Mucosa of rectum (tissue), 2 donors: Measurements from ENCODE around the gene JPH3.

Experiments used
- H3K27ac ChIP-seq, 2 donors: one replicate each; pipeline ENCODE4 v1.7.0; 2013; ENCODE audit warnings: inconsistent platforms in 2 of 2, low read depth in 2 of 2, low read length in 2 of 2
- H3K27me3 ChIP-seq, 2 donors: one replicate each; pipeline ENCODE4 v1.7.0; 2013; ENCODE audit warnings: low read length in 2 of 2; ENCODE audit not compliant: control insufficient read depth in 2 of 2, insufficient read depth in 2 of 2
- H3K36me3 ChIP-seq, 2 donors: one replicate each; pipeline ENCODE4 v1.7.0; 2013; ENCODE audit warnings: low read length in 2 of 2; ENCODE audit not compliant: control insufficient read depth in 2 of 2, insufficient read depth in 2 of 2
- H3K4me1 ChIP-seq, 2 donors: one replicate each; pipeline ENCODE4 v1.7.0; 2013; ENCODE audit warnings: low read length in 2 of 2, mild to moderate bottlenecking in 1 of 2; ENCODE audit not compliant: control insufficient read depth in 2 of 2, insufficient read depth in 2 of 2
- H3K4me3 ChIP-seq, 2 donors: one replicate each; pipeline ENCODE4 v1.7.0; 2013; ENCODE audit warnings: low read length in 2 of 2
- H3K9ac ChIP-seq, 2 donors: one replicate each; pipeline ENCODE4 v1.7.0; 2013; ENCODE audit warnings: low read length in 2 of 2, low read depth in 1 of 2, mild to moderate bottlenecking in 1 of 2
- H3K9me3 ChIP-seq, 2 donors: one replicate each; pipeline ENCODE4 v1.7.0; 2013; ENCODE audit warnings: low read length in 2 of 2; ENCODE audit not compliant: control insufficient read depth in 2 of 2
- donor health status: healthy.
- donor health status: Normal muscosa, but diverticular disease.

Gene JPH3

GRCh38 chr16:87691686-87692079 is 89.4 kb downstream of the JPH3 start:
- H3K27me3 ChIP-seq, result no peaks in the 10 kb centered on the region

GRCh38 chr16:87692176-87692575 is 89.9 kb downstream of the JPH3 start:
- Histone ChIP-seq H3K27ac (no peak overlapping the region), H3K4me1 (no peaks in the 10 kb centered on the region), H3K9me3 (no peaks in the 10 kb centered on the region), H3K27me3 (no peaks in the 10 kb centered on the region), H3K4me3 (no peak overlapping the region), H3K36me3 (no peaks in the 10 kb centered on the region), H3K9ac (no peak overlapping the region)

More at GRCh38 chr16:87691686-87692079, 89.4 kb downstream of the JPH3 start:
- Histone ChIP-seq H3K36me3 (no peaks in the 10 kb centered on the region), H3K9me3 (no peaks in the 10 kb centered on the region), H3K9ac (no peak overlapping the region), H3K4me1 (no peaks in the 10 kb centered on the region), H3K4me3 (no peak overlapping the region), H3K27ac (no peak overlapping the region)

GRCh38 chr16:87692756-87693155 is 90.4 kb downstream of the JPH3 start:
- Histone ChIP-seq H3K36me3 (no peaks in the 10 kb centered on the region), H3K27ac (no peak overlapping the region)

GRCh38 chr16:87693827-87694226 is 91.5 kb downstream of the JPH3 start:
- no peaks in the 10 kb centered on the region for H3K4me1 ChIP-seq
- H3K9ac ChIP-seq, result no peak overlapping the region
- peaks cover 0 to 3% of the 10 kb centered on the region in 2 donors for H3K36me3 ChIP-seq
- no peaks in the 10 kb centered on the region for H3K27me3 ChIP-seq
- H3K9me3 ChIP-seq, result no peaks in the 10 kb centered on the region
- H3K4me3 ChIP-seq, result no peak overlapping the region
- no peak overlapping the region for H3K27ac ChIP-seq

More at GRCh38 chr16:87692756-87693155, 90.4 kb downstream of the JPH3 start:
- no peak overlapping the region for H3K9ac ChIP-seq
- no peaks in the 10 kb centered on the region for H3K27me3 ChIP-seq
- H3K4me3 ChIP-seq, result no peak overlapping the region
- no peaks in the 10 kb centered on the region for H3K9me3 ChIP-seq
- H3K4me1 ChIP-seq, result no peaks in the 10 kb centered on the region

GRCh38 chr16:87694441-87695125 is 92.3 kb downstream of the JPH3 start:
- H3K9ac ChIP-seq, result no peak overlapping the region
- no peaks in the 10 kb centered on the region for H3K9me3 ChIP-seq
- no peak overlapping the region for H3K27ac ChIP-seq
- H3K4me3 ChIP-seq, result no peak overlapping the region
- no peaks in the 10 kb centered on the region for H3K4me1 ChIP-seq
- H3K36me3 ChIP-seq, result peaks cover 0 to 3% of the 10 kb centered on the region in 2 donors
- H3K27me3 ChIP-seq, result no peaks in the 10 kb centered on the region

- no peak overlapping the region for H3K4me3 ChIP-seq
- no peaks in the 10 kb centered on the region for H3K9me3 ChIP-seq
- peaks cover 0 to 6% of the 10 kb centered on the region in 2 donors for H3K36me3 ChIP-seq
- H3K27me3 ChIP-seq, result no peaks in the 10 kb centered on the region
- no peak overlapping the region for H3K9ac ChIP-seq
- H3K4me1 ChIP-seq, result no peaks in the 10 kb centered on the region
- no peak overlapping the region for H3K27ac ChIP-seq
Measured at GRCh38 chr16:87695534-87695933, 93.2 kb downstream of the JPH3 start.

- no peak overlapping the region for H3K9ac ChIP-seq
- H3K27me3 ChIP-seq, result no peaks in the 10 kb centered on the region
- H3K4me3 ChIP-seq, result no peak overlapping the region
- H3K9me3 ChIP-seq, result no peaks in the 10 kb centered on the region
- H3K27ac ChIP-seq, result no peak overlapping the region
- H3K36me3 ChIP-seq, result peaks cover 0 to 8% of the 10 kb centered on the region in 2 donors
- no peaks in the 10 kb centered on the region for H3K4me1 ChIP-seq
Measured at GRCh38 chr16:87696726-87697125, 94.4 kb downstream of the JPH3 start.

GRCh38 chr16:87697256-87697655 is 94.9 kb downstream of the JPH3 start:
- no peaks in the 10 kb centered on the region for H3K9me3 ChIP-seq
- H3K27ac ChIP-seq, result no peak overlapping the region
- peaks cover 0 to 9% of the 10 kb centered on the region in 2 donors for H3K36me3 ChIP-seq
- no peaks in the 10 kb centered on the region for H3K27me3 ChIP-seq
- no peak overlapping the region for H3K9ac ChIP-seq
- H3K4me3 ChIP-seq, result no peak overlapping the region
- H3K4me1 ChIP-seq, result no peaks in the 10 kb centered on the region

GRCh38 chr16:87697792-87698191 is 95.5 kb downstream of the JPH3 start:
- no peaks in the 10 kb centered on the region for H3K9me3 ChIP-seq
- H3K27ac ChIP-seq, result no peak overlapping the region
- H3K27me3 ChIP-seq, result no peaks in the 10 kb centered on the region
- H3K4me3 ChIP-seq, result no peak overlapping the region
- H3K36me3 ChIP-seq, result peaks cover 0 to 11% of the 10 kb centered on the region in 2 donors
- no peak overlapping the region for H3K9ac ChIP-seq
- H3K4me1 ChIP-seq, result no peaks in the 10 kb centered on the region

- no peak overlapping the region for H3K27ac ChIP-seq
- peaks cover 0 to 11% of the 10 kb centered on the region in 2 donors for H3K36me3 ChIP-seq
- no peak overlapping the region for H3K4me3 ChIP-seq
- H3K9ac ChIP-seq, result no peak overlapping the region
- no peaks in the 10 kb centered on the region for H3K9me3 ChIP-seq
- no peaks in the 10 kb centered on the region for H3K27me3 ChIP-seq
- no peaks in the 10 kb centered on the region for H3K4me1 ChIP-seq
Measured at GRCh38 chr16:87698241-87698640, 95.9 kb downstream of the JPH3 start.
